Adrenal gland (tissue), 12 donors: ENCODE results near the gene PAFAH1B2. TPM values are rescaled to one million over a fixed set of nuclear protein-coding genes. Genes with fewer than 3 reads are reported as not detected.
"Not testable (repeated sequence)": the region's sequence is repeated elsewhere in the genome, so short reads cannot be mapped to it uniquely, and the experiment has no call there.

Source experiments
- DNase-seq, 7 donors: peaks; one replicate each; pipeline ENCODE4 v3.0.0-alpha.2; 2019 to 2020
- H3K27ac ChIP-seq, 5 donors: fragments of 200-600 bp; sonication (generic) in 4 of 5; 1 replicate in 3 of 5; 2 replicates in 2 of 5; pipeline versions ENCODE4 v1.5.1 to v1.8.0; 2016 to 2020; ENCODE audit warnings: mild to moderate bottlenecking in 1 of 5
- H3K27me3 ChIP-seq: fragments of 200-600 bp; 2 replicates; pipeline ENCODE4 v1.8.0; 2021
- H3K36me3 ChIP-seq, 2 donors: fragments of 200-600 bp; replicated peaks in 1 of 2; 1 replicate in 1 of 2; 2 replicates in 1 of 2; pipeline versions ENCODE4 v1.5.1 to v1.8.0; 2018 to 2022
- H3K4me1 ChIP-seq, 2 donors: fragments of 200-600 bp; replicated peaks in 1 of 2; 1 replicate in 1 of 2; 2 replicates in 1 of 2; pipeline versions ENCODE4 v1.5.1 to v1.8.0; 2018 to 2021
- H3K4me3 ChIP-seq, 4 donors: fragments of 200-600 bp; sonication (generic) in 3 of 4; one replicate each; pipeline ENCODE4 v1.5.1; 2016 to 2018
- H3K9me3 ChIP-seq, 3 donors: fragments of 200-600 bp; sonication (generic) in 1 of 3; replicated peaks in 1 of 3; 1 replicate in 2 of 3; 2 replicates in 1 of 3; pipeline versions ENCODE4 v1.5.1 to v1.8.0; 2016 to 2021
- CTCF ChIP-seq, 6 experiments: fragments of 450-650 bp in 4 of 6; fragments of 200-600 bp in 2 of 6; sonication (generic) in 1 of 6; IDR thresholded peaks; 1 replicate in 5 of 6; 2 replicates in 1 of 6; pipeline versions ENCODE4 v1.5.1 to v1.8.0; 2016 to 2021; ENCODE audit warnings: antibody characterized with exemption in 6 of 6, mild to moderate bottlenecking in 2 of 6, moderate library complexity in 1 of 6
- POLR2A ChIP-seq, 2 donors: fragments of 450-650 bp; IDR thresholded peaks; one replicate each; pipeline ENCODE4 v1.6.1; 2017; ENCODE audit warnings: antibody characterized with exemption in 2 of 2, mild to moderate bottlenecking in 2 of 2, moderate library complexity in 1 of 2
- WGBS, 4 donors: extraction: QIAGEN DNeasy Blood & Tissue Kit in 2 of 4; methylation state at CpG; one replicate each; pipeline versions ENCODE4 v1.1.5 to v1.1.7; 2013 to 2017; 5-methylcytosine and 5-hydroxymethylcytosine counted together
- intact Hi-C, 2 donors: fragments of 100-400 bp; cut with DNase I; formaldehyde crosslinking; loops; one replicate each; pipeline versions ENCODE4 v1.14.1 to v1.15.0; 2022 to 2023
- polyA plus RNA-seq, 3 donors: library from polyadenylated mRNA; stranded (reverse); fragments of 200-250 nt in 2 of 3; fragments of 350-450 nt in 1 of 3; fragmentation: Illumina TruSeq in 1 of 3; extraction: RNeasy Lipid Tissue Mini Kit (QIAGEN cat#74804) in 1 of 3; gene quantifications; one replicate each; pipeline ENCODE4 v1.2.3, GENCODE V29; 2013 to 2014
- total RNA-seq, 9 donors: library from RNA; depleted of rRNA in 4 of 9; stranded (reverse); fragments of >200 nt in 4 of 9; fragments of 120-200 nt in 1 of 9; fragmentation: NEBNext Ultra II Directional in 1 of 9; extraction: Animal tissue kit (Norgen Biotek cat#: 25700) in 1 of 9; gene quantifications; one replicate each; pipeline versions ENCODE4 v1.1.0 to v1.2.4, GENCODE V29; 2013 to 2023
- donor health status: healthy with polysubstance abuse.
- donor health status: Bipolar disorder and iron deficiency.
- donor health status: DM: yes; HTN: yes; CAD: no.
- donor health status: DM: no; HTN: no; CAD: no.
- donor health status: DM: no; HTN: no; CAD: no.
- donor health status: DM: yes; HTN: yes; CAD: no.

PAFAH1B2 gene
- total and polyA plus RNA-seq, 12 donors: 19.6 to 144 (median 94.4) TPM

GRCh38 chr11:117107701-117108590 lies 36.1 kb upstream of the PAFAH1B2 start:
- Histone ChIP-seq H3K9me3 (no peaks in the 10 kb centered on the region), H3K27me3 (no peaks in the 10 kb centered on the region), H3K27ac (no peak overlapping the region), H3K36me3 (no peaks in the 10 kb centered on the region), H3K4me1 (no peaks in the 10 kb centered on the region), H3K4me3 (no peak overlapping the region)
- TF ChIP-seq CTCF (IDR thresholded peaks at IDR 0.05): no peak
- no peak for TF ChIP-seq POLR2A (IDR thresholded peaks at IDR 0.05)
- 45 to 61% (median 55%) methylated on average over 5 of the region's 5 CpGs for WGBS, 4 donors
- intact Hi-C loops: loop anchor here (2.0 to 10.0 kb wide), 3 partner anchors 229 to 316 kb away; partner anchors contain the start of gene APOA5 (in 2 of the 2)
- DNase-seq: no peak

- no peaks in the 10 kb centered on the region for H3K27me3 ChIP-seq
- TF ChIP-seq CTCF (IDR thresholded peaks at IDR 0.05) (no peak), POLR2A (IDR thresholded peaks at IDR 0.05) (no peak)
- H3K4me1 ChIP-seq: no peaks in the 10 kb centered on the region
- H3K4me3 ChIP-seq: no peak overlapping the region
- intact Hi-C loops: loop anchor here in 1 of 2 donors (5.0 kb wide), 1 partner anchor 233 kb away; no protein-coding TSS in a partner anchor
- DNase-seq: no peak
- no peaks in the 10 kb centered on the region for H3K36me3 ChIP-seq
- H3K9me3 ChIP-seq: no peaks in the 10 kb centered on the region
- 88 to 95% (median 92%) methylated on average over 6 to 39 of the region's 39 CpGs for WGBS, 4 donors
- H3K27ac ChIP-seq: no peak overlapping the region
Measured at GRCh38 chr11:117110294-117110950, 33.7 kb upstream of the PAFAH1B2 start.

GRCh38 chr11:117112497-117112896 lies 31.6 kb upstream of the PAFAH1B2 start:
- WGBS, 4 donors: 52 to 67% (median 57%) methylated on average over 3 of the region's 3 CpGs
- intact Hi-C loops: loop anchor here in 1 of 2 donors (5.0 kb wide), 1 partner anchor 235 kb away; no protein-coding TSS in a partner anchor

GRCh38 chr11:117112939-117113338 lies 31.1 kb upstream of the PAFAH1B2 start:
- H3K27ac ChIP-seq, DNase-seq, H3K36me3 ChIP-seq, H3K4me3 ChIP-seq, H3K9me3 ChIP-seq, H3K4me1 ChIP-seq, H3K27me3 ChIP-seq: not testable (repeated sequence)
- WGBS, 4 donors: 56 to 83% (median 78%) methylated on average over 1 of the region's 1 CpG
- intact Hi-C loops: loop anchor here in 1 of 2 donors (5.0 kb wide), 1 partner anchor 236 kb away; no protein-coding TSS in a partner anchor

More at GRCh38 chr11:117112497-117112896, 31.6 kb upstream of the PAFAH1B2 start:
- not testable (repeated sequence) for DNase-seq, H3K4me1 ChIP-seq, H3K4me3 ChIP-seq, H3K27me3 ChIP-seq, H3K9me3 ChIP-seq, H3K36me3 ChIP-seq, H3K27ac ChIP-seq

GRCh38 chr11:117117681-117118080 lies 26.4 kb upstream of the PAFAH1B2 start:
- H3K27me3 ChIP-seq: no peaks in the 10 kb centered on the region
- H3K36me3 ChIP-seq: no peaks in the 10 kb centered on the region
- no peak for DNase-seq
- no peak overlapping the region for H3K4me3 ChIP-seq
- TF ChIP-seq CTCF (IDR thresholded peaks at IDR 0.05) (no peak), POLR2A (IDR thresholded peaks at IDR 0.05) (no peak)
- H3K27ac ChIP-seq: no peak overlapping the region
- H3K9me3 ChIP-seq: no peaks in the 10 kb centered on the region
- intact Hi-C loops: no loop called here
- no peaks in the 10 kb centered on the region for H3K4me1 ChIP-seq
